ENCODE data around the gene OR4N2.
"Not testable (repeated sequence)": the region's sequence is repeated elsewhere in the genome, so short reads cannot be mapped to it uniquely, and the experiment has no call there.

OR4N2 gene

DNA sequence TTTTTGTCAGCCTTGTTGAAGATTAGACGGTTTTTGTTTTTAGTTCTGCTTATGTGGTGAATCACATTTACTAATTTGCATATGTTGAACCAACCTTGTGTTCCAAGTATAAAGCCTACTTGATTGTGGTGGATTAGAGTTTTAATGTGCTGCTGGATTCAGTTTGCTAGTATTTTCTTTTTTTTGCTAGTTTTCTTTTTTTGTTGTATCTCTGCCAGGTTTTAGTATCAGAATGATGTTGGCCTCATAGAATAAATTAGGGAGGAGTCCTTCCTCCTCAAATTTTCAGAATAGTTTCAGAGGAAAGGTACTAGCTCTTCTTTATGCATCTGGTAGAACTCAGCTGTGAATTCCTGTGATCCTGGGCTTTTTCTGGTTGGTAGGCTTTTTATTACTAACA is at the start of gene OR4N2:
Gene OR4N2, plus strand, starts transcription at position 301 of the 400 bp plus-strand sequence. CDS start 23,679 bp downstream, outside the sequence.
- DNase-seq (ENCODE audit: low read depth) = not testable (repeated sequence)

DNA sequence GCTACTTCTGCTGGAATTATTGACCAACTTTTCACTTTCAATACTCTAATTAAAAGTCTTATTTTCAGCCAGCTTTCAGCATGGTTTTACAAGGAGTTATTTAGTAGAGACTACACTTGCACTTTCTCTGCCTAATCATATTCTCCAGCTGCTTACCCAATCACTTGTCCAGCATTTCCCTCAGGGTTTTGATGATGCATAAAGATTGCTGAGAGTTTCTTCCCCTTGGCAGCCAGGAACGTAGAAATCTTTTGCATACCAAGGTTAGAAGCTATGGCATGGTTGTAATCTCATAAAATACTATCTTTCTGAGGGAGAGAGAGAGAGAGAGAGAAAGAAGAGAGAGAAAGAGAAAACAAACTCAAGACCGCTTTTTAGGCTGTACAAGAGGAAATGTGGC is 49.4 kb upstream of the OR4N2 start:
- no peak for DNase-seq (ENCODE audit: low read depth)

- not testable (repeated sequence) for DNase-seq (ENCODE audit: low read depth)
Measured at GRCh38 chr14:19771491-19771890, 32.1 kb upstream of the OR4N2 start.

- DNase-seq (ENCODE audit: low read depth) = no peak
Measured at GRCh38 chr14:19771895-19772430, 31.6 kb upstream of the OR4N2 start.

DNA sequence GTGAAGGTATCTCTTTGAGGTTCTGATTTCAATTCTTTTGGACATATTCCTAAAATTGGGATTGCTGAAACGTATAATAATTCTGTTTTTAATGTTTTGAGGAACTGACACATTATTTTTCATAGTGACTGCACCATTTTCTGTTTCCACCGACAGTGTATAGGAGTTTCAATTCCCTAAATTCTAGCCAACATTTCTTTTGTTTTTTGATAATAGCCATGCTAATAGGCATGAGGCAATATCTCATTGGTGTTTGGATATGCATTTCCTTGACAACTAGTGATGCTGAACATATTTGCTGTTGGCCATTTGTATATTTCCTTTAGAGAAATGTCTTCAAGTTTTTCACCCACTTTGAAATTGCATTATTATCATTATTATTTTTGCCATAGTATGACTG is 31.1 kb upstream of the OR4N2 start:
- not testable (repeated sequence) for DNase-seq (ENCODE audit: low read depth)

DNA sequence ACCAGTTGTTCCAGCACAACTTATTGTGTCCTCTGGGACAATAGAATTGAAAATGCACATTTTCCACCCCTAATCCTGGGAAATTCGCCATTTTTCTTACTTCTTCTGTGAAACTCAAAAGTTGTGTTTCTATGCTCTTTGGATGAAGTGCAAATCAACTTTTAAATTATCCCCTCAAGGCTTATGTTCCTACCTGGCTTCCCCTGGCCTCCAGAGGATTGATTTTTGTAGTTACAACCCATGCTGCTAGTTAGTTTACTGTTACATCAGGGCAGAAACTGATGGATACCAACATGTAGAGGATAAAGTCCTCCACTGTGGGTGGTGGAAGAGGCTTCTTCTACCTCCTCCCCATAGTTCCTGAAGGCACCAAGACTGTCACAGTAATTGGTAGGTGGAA is 30.4 kb upstream of the OR4N2 start, which contains the start of gene OR4M1:
Gene OR4M1, plus strand, starts transcription at position 301 of the 400 bp plus-strand sequence. CDS start 6,819 bp downstream, outside the sequence.
- not testable (repeated sequence) for DNase-seq (ENCODE audit: low read depth)

DNA sequence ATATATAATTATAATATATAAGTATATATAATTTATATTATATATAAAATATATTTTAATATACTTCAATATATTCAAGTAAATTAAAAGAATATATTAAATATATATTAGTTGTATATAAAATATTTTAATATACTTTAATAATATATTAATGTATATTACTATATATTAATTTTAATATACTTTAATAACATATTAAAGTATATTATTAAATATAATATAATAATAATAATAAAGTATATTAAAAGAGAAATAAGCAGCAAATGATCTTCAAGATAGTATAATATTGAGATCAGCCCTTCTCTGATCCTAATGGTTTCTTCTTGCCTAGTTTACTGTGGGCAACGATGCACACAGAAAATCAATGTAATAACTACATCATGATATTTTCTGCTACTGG is 28.0 kb upstream of the OR4N2 start:
- DNase-seq (ENCODE audit: low read depth) = no peak

DNA sequence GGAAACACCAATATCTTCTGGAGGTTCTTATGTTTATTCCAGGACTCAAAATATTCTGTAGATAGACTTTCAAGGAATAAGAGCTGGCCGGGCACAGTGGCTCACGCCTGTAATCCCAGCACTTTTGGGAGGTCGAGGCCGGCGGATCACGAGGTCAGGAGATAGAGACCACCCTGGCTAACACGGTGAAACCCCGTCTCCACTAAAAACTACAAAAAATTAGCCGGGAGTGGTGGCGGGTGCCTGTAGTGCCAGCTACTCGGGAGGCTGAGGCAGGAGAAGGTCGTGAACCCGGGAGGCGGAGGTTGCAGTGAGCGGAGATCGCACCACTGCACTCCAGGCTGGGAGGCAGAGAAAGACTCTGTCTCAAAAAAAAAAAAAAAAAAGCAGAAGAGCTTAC is 17.7 kb upstream of the OR4N2 start:
- DNase-seq (ENCODE audit: low read depth) = not testable (repeated sequence)

DNA sequence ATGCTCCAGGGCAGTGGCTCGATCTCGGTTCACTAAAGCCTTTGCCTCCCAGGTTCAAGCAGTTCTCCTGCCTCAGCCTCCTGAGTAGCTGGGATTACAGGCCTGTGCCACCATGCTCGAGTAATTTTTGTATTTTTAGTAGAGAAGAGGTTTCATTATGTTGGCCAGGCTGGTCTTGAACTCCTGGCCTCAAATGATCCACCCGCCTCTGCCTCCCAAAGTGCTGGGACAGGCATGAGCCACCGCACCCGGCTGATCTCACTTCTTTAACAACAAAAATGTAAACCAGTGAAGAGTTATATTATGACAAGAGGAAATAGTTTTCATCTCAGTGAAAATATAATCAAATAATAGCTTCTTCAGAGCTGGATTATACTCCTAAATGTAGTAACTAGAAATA is 16.3 kb upstream of the OR4N2 start:
- DNase-seq (ENCODE audit: low read depth) = not testable (repeated sequence)

GRCh38 chr14:19788150-19788549 is 15.4 kb upstream of the OR4N2 start:
- not testable (repeated sequence) for DNase-seq (ENCODE audit: low read depth)

DNA sequence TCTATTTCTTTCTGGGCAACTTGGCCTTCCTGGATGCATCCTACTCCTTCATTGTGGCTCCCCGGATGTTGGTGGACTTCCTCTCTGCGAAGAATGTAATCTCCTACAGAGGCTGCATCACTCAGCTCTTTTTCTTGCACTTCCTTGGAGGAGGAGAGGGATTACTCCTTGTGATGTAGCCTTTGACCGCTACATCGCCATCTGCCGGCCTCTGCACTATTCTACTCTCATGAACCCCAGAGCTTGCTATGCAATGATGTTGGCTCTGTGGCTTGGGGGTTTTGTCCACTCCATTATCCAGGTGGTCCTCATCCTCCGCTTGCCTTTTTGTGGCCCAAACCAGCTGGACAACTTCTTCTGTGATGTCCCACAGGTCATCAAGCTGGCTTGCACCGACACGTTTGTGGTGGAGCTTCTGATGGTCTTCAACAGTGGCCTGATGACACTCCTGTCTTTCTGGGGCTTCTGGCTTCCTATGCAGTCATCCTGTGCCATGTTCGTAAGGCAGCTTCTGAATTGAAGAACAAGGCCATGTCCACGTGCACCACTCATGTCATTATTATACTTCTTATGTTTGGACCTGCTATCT is 7.0 kb upstream of the OR4N2 start:
- not testable (repeated sequence) for DNase-seq (ENCODE audit: low read depth)

DNA sequence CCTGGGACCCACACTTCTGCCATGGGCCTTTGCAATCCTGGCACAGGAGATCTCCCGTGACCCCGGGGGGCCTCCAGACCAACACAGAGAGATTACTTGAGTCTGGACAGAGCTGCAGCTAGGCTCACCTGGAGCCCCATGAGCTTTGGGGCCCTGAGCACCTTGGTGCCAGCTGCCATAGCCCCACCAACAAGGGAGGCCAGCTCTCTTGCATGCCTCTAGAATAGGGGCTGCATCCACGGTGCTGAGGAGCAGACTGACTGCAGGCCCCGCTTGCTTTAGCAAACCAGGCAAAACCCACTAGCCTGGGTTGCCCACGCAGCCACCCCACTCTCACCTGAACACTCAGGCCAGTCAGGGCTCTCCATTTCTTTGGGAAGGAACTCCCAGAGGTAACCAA is 3.7 kb upstream of the OR4N2 start:
- DNase-seq (ENCODE audit: low read depth) = no peak

- no peak for DNase-seq (ENCODE audit: low read depth)
Measured at GRCh38 chr14:19800282-19801117, 3.1 kb upstream of the OR4N2 start.

GRCh38 chr14:19801118-19801464 is 2.5 kb upstream of the OR4N2 start:
- no peak for DNase-seq (ENCODE audit: low read depth)

DNA sequence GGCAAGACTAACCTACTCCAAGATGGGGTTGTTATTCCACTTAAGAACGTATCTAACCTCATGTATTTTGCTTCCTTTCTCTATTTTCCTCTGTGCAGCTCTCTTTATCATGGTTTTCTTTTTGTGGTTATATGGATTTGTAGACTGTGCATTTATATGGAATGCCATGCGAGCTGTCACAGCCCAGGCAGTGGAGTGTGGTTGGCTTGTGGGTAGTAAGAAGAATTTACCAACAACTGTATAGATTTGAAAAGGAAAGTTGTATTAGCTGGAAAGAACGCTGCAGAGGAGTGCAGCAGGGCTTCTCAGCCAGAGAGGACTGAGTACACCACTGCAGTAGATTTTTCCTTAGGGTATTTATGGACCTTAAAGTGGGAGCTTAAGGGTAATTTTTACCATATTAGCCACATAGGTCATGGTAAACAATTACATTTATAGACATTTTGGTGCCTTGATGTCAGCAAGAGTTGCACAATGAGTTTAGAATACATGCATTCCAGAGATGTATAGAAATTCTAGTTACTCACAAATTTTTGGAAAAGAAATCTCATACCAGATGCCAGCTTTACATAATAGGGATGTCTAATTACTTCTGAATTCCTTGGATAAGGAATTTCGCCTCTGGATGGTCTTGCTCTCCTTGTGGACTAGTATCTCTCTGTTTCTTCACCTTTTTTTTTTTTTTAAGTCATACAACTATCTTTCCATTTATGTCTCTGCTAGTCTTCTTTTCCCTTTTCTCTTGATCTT is 9.8 kb downstream of the OR4N2 start:
- DNase-seq (ENCODE audit: low read depth) = not testable (repeated sequence)

DNA sequence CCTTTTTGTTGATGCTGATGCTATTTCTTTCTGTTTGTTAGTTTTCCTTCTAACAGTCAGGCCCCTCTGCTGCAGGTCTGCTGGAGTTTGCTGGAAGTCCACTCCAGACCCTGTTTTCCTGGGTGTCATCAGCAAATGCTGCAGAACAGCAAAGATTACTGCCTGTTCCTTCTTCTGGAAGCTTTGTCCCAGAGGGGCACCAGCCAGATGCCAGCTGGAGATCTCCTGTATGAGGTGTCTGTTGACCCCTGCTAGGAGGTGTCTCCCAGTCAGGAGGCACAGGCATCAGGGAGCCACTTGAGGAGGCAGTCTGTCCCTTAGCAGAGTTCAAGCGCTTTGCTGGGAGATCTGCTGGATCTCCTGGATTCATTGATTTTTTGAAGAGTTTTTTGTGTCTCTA is 16.3 kb downstream of the OR4N2 start:
- not testable (repeated sequence) for DNase-seq (ENCODE audit: low read depth)

GRCh38 chr14:19821016-19821415 is 17.4 kb downstream of the OR4N2 start:
- DNase-seq (ENCODE audit: low read depth) = not testable (repeated sequence)

GRCh38 chr14:19823178-19823577 is 19.6 kb downstream of the OR4N2 start:
- DNase-seq (ENCODE audit: low read depth) = no peak

GRCh38 chr14:19823765-19824164 is 20.2 kb downstream of the OR4N2 start:
- no peak for DNase-seq (ENCODE audit: low read depth)

GRCh38 chr14:19827626-19828244 is 24.2 kb downstream of the OR4N2 start:
- DNase-seq (ENCODE audit: low read depth) = not testable (repeated sequence)

DNA sequence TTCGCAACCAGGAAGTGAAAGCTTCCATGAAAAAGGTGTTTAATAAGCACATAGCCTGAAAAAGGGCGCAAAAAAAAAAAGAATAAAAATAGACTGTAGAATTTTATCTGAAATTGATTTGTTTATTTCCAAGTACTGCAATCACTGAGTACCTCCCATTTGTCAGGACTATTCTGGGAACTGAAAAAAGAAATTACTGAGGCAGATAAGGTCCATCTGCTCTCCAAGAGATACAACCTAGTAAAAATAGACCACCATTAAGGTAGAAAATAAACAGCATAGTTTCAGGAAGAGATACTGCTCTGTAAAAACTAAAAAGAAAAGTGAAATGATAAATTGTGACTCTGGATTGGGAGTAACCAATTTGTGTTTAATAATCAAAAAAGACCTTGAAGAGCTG is 24.7 kb downstream of the OR4N2 start:
- DNase-seq (ENCODE audit: low read depth) = no peak
